ENCODE data around the gene SMIM14.

SMIM14 gene

DNA sequence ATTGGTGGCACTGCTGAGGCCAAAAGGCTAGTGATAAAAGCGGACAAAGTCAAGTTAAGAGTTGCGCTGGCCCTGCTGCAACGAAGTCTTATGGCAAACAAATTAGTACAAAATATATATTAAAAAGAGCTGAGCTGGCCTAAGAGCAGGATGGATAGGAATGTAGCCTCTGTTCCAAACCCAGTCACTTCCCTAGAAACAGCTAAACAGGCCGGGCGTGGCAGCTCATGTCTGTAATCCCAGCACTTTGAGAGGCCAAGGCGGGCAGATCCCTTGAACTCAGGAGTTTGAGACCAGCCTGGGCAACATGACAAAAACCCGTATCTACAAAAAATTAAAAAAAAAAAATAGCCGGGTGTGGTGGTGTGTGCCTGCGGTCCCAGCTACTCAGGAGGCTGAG lies 79.0 kb downstream of the SMIM14 start:
- H3K27me3 ChIP-seq (ENCODE audit: low read length) = no peaks in the 10 kb centered on the region
- no peaks in the 10 kb centered on the region for H4K20me1 ChIP-seq (ENCODE audit: low read depth, low read length)
- H3K9me2 ChIP-seq (replicated peaks; ENCODE audit: insufficient read depth, low read length) = no peaks in the 10 kb centered on the region
- no peak overlapping the region for H3K27ac ChIP-seq (ENCODE audit: low read depth, low read length)
- H3F3A ChIP-seq (ENCODE audit: insufficient read depth) = peaks cover 9% of the 10 kb centered on the region; the same call in 1 of the 2 replicates
- no peak overlapping the region for H2AFZ ChIP-seq (ENCODE audit: low read depth, low read length, severe bottlenecking)
- H3K9me3 ChIP-seq (ENCODE audit: insufficient read depth, low read length) = no peaks in the 10 kb centered on the region
- peaks cover 38% of the 10 kb centered on the region for H3K79me2 ChIP-seq (ENCODE audit: insufficient read depth, low read length)
- H3K4me3 ChIP-seq (ENCODE audit: insufficient read depth, low read length, poor library complexity, severe bottlenecking) = no peak overlapping the region
- TF ChIP-seq EZH2phosphoT487 (conservative IDR thresholded peaks at IDR 0.05; ENCODE audit: low read length) = no peak
- TF ChIP-seq, protein P1, sequence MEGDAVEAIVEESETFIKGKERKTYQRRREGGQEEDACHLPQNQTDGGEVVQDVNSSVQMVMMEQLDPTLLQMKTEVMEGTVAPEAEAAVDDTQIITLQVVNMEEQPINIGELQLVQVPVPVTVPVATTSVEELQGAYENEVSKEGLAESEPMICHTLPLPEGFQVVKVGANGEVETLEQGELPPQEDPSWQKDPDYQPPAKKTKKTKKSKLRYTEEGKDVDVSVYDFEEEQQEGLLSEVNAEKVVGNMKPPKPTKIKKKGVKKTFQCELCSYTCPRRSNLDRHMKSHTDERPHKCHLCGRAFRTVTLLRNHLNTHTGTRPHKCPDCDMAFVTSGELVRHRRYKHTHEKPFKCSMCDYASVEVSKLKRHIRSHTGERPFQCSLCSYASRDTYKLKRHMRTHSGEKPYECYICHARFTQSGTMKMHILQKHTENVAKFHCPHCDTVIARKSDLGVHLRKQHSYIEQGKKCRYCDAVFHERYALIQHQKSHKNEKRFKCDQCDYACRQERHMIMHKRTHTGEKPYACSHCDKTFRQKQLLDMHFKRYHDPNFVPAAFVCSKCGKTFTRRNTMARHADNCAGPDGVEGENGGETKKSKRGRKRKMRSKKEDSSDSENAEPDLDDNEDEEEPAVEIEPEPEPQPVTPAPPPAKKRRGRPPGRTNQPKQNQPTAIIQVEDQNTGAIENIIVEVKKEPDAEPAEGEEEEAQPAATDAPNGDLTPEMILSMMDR (IDR thresholded peaks at IDR 0.05; ENCODE audit: insufficient read depth, low read length, poor library complexity, severe bottlenecking) = no peak
- peaks cover 34% of the 10 kb centered on the region for H3K36me3 ChIP-seq (ENCODE audit: low read length)
- no peak overlapping the region for H3K9ac ChIP-seq (ENCODE audit: low read length)
- no peak overlapping the region for H3K4me2 ChIP-seq (ENCODE audit: low read depth, low read length, poor library complexity, severe bottlenecking)

DNA sequence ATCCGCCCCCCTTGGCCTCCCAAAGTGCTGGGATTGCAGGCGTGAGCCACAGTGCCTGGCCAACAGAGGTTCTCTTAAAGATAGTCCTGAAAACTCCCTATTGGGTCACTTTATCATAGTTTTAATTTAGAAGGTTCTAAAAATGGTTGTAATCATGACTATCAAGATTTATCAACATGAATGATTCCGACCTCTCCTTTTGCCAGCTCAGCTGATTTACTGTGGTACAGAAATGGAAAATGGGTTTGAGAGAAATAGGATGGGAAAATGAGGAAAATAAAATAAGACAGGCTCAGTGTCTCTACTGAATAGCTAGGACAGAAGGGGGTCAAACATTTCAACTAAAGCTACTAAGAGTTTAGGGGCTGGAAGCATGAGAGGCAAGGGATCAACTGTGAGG lies 83.2 kb downstream of the SMIM14 start:
- H3K27ac ChIP-seq (ENCODE audit: low read depth, low read length) = no peak overlapping the region
- H3K4me3 ChIP-seq (ENCODE audit: insufficient read depth, low read length, poor library complexity, severe bottlenecking) = no peak overlapping the region
- peaks cover 46% of the 10 kb centered on the region for H3K36me3 ChIP-seq (ENCODE audit: low read length)
- H4K20me1 ChIP-seq (ENCODE audit: low read depth, low read length) = peaks cover 6% of the 10 kb centered on the region; the same call in 1 of the 2 replicates
- no peaks in the 10 kb centered on the region for H3K9me2 ChIP-seq (replicated peaks; ENCODE audit: insufficient read depth, low read length)
- no peak overlapping the region for H3K9ac ChIP-seq (ENCODE audit: low read length)
- peaks cover 14% of the 10 kb centered on the region; the same call in 1 of the 2 replicates for H3K79me2 ChIP-seq (ENCODE audit: insufficient read depth, low read length)
- peaks cover 21% of the 10 kb centered on the region for H3F3A ChIP-seq (ENCODE audit: insufficient read depth)
- no peaks in the 10 kb centered on the region for H3K9me3 ChIP-seq (ENCODE audit: insufficient read depth, low read length)
- no peaks in the 10 kb centered on the region for H3K27me3 ChIP-seq (ENCODE audit: low read length)
- H3K4me2 ChIP-seq (ENCODE audit: low read depth, low read length, poor library complexity, severe bottlenecking) = no peak overlapping the region
- no peak for TF ChIP-seq EZH2phosphoT487 (conservative IDR thresholded peaks at IDR 0.05; ENCODE audit: low read length)
- TF ChIP-seq, protein P1 (IDR thresholded peaks at IDR 0.05; ENCODE audit: insufficient read depth, low read length, poor library complexity, severe bottlenecking) = no peak
- H2AFZ ChIP-seq (ENCODE audit: low read depth, low read length, severe bottlenecking) = no peak overlapping the region

DNA sequence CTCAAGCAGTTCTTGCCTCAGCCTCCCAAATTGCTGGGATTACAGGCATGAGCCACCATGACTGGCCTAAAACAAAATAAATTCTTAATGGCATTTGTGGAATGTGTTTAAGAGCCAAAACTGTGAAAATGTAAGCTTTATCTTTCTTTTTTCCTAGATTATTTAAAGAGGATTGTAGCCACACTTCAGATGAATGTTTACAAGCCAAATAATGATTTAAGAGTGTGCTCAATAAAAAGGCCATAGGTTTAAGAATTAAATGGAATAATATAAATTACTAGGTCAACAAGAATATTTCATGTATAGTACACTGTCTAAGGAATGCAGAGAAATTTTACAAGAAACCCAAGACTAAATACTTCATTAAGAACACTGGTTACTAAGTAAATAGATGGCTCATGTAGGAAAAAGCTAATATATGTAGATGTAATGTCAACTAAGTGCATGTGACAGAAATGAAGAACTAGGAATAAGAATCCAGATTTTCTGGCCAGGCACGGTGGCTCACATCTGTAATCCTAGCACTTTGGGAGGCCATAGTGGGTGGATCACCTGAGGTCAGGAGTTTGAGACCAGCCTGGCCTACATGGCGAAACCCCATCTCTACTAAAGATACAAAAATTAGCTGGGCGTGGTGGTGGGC lies 90.1 kb downstream of the SMIM14 start:
- TF ChIP-seq EZH2phosphoT487 (conservative IDR thresholded peaks at IDR 0.05; ENCODE audit: low read length) = no peak
- TF ChIP-seq, protein P1 (IDR thresholded peaks at IDR 0.05; ENCODE audit: insufficient read depth, low read length, poor library complexity, severe bottlenecking) = no peak
- no peaks in the 10 kb centered on the region for H3K9me2 ChIP-seq (replicated peaks; ENCODE audit: insufficient read depth, low read length)

More for the DNA sequence above, 90.1 kb downstream of the SMIM14 start:
- no peak overlapping the region for H3K4me2 ChIP-seq (ENCODE audit: low read depth, low read length, poor library complexity, severe bottlenecking)
- H3K9me3 ChIP-seq (ENCODE audit: insufficient read depth, low read length) = no peaks in the 10 kb centered on the region
- H3K27me3 ChIP-seq (ENCODE audit: low read length) = no peaks in the 10 kb centered on the region
- H3K27ac ChIP-seq (ENCODE audit: low read depth, low read length) = no peak overlapping the region
- peaks cover 25% of the 10 kb centered on the region for H3K36me3 ChIP-seq (ENCODE audit: low read length)
- H3K9ac ChIP-seq (ENCODE audit: low read length) = no peak overlapping the region
- no peaks in the 10 kb centered on the region for H3K79me2 ChIP-seq (ENCODE audit: insufficient read depth, low read length)
- no peak overlapping the region for H2AFZ ChIP-seq (ENCODE audit: low read depth, low read length, severe bottlenecking)
- H4K20me1 ChIP-seq (ENCODE audit: low read depth, low read length) = peaks cover 6% of the 10 kb centered on the region; the same call in 1 of the 2 replicates
- H3F3A ChIP-seq (ENCODE audit: insufficient read depth) = peaks cover 45% of the 10 kb centered on the region
- no peak overlapping the region for H3K4me3 ChIP-seq (ENCODE audit: insufficient read depth, low read length, poor library complexity, severe bottlenecking)
